ENCODE measurements around the gene RSPO3.
"Not testable (repeated sequence)": the region's sequence is repeated elsewhere in the genome, so short reads cannot be mapped to it uniquely, and the experiment has no call there.

The RSPO3 gene

DNA sequence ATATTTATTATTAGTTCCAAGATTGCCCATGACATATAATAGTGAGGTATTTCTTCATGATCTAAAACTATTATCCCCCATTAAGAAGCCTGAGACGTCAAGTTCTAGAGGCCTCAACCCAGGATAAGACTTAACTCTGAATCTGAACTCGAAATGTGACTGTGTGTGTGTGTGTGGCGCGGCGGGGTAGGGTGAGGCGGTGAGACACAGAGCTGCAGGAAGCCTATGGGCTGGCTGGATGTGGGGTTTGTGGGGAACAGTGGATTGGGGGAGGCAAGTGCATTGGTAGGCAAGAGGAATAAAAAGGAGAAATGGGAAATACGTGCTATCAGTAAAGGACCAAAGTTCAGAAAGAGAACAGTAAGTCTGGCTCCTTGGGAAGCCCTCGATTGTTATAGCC lies 81.6 kb downstream of the RSPO3 start:
- in situ Hi-C loops (cut with HindIII; ENCODE audit: low sequenced_read_pairs): no loop called here

DNA sequence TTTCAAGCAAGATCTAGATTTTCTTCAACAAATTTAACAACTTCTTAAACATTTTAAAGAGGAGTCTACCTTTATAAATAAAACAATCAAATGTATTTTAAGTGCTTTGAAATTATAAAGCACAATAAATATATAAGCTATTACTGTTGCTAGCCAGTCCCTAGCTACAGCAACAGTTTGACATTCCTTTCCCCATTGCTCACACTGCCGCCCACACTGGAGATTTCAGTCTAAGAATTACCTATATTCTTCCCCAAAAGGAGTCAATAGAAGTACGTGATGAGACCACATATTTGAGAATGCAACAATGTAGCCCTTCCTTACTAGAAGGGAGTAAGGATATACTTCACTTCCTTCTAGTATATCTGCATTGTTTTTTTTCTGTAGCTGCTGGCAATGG lies 82.8 kb downstream of the RSPO3 start:
- in situ Hi-C loops (cut with HindIII; ENCODE audit: low sequenced_read_pairs): no loop called here

DNA sequence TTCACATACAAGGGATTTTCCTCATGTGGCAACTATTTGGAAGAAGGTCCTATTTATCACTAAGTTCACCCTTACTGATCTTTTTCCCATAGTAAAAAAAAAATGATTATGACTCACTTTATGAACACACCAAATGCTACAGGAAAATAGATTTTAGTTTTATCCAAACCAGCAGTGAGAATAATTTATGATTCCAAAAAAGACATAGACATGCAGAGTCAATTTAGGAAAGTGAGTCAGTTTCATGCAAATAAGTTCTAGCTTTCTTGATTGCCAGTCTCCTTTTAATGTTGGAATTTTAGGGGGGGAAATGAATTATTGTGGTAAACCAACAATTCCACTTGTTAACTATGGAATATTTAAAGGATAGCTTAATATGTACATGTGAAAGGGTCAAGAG lies 84.2 kb downstream of the RSPO3 start:
- in situ Hi-C loops (cut with HindIII; ENCODE audit: low sequenced_read_pairs): no loop called here

DNA sequence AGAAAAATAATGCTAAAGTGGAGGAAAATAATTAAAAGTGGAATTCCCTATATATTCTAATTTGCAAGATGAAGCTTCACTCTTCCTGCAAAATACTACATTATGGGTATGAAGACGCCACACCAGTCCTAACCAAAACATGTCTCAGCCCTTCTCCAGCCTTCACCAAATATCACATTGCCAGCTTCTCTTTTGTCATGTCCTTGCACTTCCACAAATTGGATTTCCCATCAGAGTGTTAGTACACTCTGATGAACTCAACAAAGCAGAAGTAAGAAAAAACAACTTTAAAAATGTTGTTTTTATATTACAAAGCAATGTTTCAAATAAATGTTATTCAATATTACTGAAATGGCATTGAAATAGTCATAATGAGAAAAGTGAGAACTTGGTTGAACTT lies 85.8 kb downstream of the RSPO3 start:
- in situ Hi-C loops (cut with HindIII; ENCODE audit: low sequenced_read_pairs): no loop called here

DNA sequence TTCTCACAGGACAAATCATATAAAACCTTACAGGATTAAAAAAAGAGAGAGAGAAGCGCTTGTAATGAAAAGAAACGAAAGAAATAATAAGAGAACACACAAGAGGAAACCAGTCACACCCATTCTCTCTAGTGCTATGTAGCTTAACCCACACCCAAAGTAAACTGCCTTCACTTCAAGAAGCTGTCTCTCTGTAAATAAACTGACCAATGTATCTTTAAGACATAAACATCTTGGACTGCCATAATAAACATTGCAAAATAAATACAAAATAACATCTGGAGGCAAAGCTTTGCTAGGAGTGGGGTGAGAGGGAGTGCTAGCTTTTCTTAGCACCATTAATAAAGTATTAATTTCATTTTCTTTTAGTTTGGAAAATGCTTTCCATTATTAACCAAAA lies 86.6 kb downstream of the RSPO3 start:
- in situ Hi-C loops (cut with HindIII; ENCODE audit: low sequenced_read_pairs): no loop called here

DNA sequence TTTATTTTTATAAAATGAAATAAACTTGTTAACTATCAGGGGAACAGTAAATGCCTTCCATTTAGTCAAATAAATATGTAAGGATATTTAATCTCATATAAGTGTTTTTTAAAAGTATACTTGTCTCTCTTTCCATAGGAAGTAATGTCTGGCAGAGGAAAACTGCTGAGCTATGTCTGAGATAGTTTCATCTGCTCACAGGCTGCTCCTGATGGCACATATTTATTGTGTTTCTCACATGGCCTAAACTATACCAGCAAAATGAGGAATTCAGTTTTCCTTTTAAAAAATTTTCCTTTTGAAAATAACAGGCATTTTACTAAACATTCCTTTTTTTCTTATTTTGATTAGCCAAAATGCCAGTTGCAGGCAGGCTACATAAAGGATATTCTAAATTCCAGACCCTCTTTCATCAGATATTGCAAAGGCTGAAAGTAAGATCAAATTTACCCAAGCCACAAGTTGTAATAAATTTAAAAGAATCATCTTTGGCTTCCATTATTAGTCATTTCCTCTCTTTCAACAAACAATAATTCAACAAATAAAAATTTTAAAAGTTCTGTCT lies 88.1 kb downstream of the RSPO3 start:
- in situ Hi-C loops (cut with HindIII; ENCODE audit: low sequenced_read_pairs): no loop called here

DNA sequence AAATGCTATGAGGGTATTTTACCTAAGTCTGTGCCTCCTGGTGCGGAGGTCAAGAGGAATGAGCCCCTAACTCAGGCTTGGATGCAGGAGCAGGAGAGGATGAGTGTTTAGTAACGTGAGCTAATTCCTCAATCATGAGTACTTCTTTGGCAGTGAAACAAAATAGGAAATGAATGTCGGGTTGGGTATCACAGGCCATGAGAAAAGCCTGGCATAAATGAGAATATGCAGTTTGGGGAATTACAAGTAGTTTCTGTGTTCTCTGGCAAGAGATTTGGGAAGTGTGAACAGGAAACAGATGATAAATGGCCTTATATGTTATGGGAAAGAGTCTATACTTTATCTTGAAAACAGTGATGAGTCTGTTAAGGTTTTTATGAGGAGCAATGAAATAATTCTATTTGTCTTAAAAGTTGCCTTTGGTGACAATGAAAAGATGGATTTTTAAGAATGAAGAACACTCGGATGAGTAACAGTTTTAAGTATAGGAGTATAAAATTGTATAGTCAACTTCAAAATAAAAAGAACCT lies 89.2 kb downstream of the RSPO3 start:
- in situ Hi-C loops (cut with HindIII; ENCODE audit: low sequenced_read_pairs): no loop called here

DNA sequence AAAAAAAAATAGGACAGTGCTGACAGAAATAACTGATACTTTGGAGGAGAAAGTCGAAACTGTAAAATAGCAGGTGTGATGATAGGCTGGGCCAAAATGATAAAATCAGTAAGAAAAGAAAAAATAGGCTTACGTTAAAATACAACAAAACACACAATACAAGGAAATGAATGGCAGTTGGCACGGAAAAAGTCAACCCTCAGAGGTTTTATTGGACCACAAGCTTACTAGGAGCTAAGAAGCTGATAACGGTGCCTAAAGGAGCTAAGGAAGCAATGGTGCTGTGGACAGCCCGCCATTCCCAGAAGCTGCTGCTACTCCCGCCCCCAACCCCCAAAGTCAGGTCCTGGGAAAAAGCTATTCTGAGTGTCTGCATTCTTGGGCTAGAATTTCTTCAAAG lies 92.3 kb downstream of the RSPO3 start:
- in situ Hi-C loops (cut with HindIII; ENCODE audit: low sequenced_read_pairs): no loop called here

DNA sequence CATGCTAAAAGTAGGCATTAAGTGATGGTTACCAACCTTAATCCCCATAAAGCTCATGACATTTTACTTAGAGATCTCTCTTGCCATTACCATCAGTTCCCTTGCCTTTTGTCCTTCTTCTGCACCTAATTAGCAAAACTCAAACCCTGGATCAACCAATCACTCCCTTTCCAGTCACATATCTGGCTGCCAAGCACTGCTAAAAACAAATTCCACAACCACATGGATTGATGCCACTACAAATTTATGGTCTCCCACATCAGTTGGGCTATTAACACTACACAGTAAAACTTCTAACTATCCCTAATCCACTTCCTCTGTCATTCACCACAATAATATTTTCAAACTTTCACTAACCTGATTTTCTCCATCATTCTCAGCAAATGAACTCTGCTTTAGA lies 93.9 kb downstream of the RSPO3 start:
- in situ Hi-C loops (cut with HindIII; ENCODE audit: low sequenced_read_pairs): no loop called here

DNA sequence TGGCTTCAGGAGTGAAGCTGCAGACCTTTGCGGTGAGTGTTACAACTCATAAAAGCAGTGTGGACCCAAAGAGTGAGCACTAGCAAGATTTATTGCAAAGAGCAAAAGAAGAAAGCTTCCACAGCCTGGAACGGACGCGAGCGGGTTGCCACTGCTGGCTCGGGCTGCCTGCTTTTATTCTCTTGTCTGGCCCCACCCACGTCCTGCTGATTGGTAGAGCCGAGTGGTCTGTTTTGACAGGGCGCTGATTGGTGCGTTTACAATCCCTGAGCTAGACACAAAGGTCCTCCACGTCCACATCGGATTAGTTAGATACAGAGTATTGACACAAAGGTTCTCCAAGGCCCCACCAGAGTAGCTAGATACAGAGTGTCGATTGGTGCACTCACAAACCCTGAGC lies 95.6 kb downstream of the RSPO3 start:
- in situ Hi-C loops (cut with HindIII; ENCODE audit: low sequenced_read_pairs): not testable (repeated sequence)

DNA sequence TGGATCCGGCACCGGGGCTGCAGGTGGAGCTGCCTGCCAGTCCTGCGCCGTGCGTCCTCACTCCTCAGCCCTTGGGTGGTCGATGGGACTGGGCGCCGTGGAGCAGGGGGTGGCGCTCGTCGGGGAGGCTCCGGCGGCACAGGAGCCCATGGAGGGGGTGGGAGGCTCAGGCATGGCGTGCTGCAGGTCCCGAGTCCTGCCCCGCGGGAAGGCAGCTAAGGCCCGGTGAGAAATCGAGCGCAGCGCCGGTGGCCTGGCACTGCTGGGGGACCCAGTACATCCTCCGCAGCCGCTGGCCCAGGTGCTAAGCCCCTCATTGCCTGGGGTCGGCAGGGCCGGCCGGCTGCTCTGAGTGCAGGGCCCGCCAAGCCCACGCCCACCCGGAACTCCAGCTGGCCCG lies 96.1 kb downstream of the RSPO3 start:
- in situ Hi-C loops (cut with HindIII; ENCODE audit: low sequenced_read_pairs): not testable (repeated sequence)

DNA sequence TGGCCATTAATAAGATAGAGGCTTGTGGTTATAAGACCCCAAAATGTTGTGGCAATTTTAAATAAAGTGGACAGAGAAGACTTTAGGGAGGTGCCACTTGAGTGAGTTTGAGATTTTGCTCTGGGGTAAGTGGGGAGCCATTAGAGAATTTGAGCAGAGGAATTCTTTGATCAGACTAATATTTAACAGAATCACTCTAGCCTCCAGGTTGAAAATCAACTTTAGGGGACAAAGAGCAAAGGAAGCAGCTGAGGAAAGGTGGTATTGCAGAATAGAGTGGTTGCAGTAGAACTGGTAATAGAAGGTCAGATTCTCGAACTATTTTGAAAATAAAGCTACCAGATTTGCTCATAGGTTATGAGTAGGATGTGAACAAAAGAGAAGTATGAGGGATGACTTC lies 97.5 kb downstream of the RSPO3 start:
- in situ Hi-C loops (cut with HindIII; ENCODE audit: low sequenced_read_pairs): no loop called here

DNA sequence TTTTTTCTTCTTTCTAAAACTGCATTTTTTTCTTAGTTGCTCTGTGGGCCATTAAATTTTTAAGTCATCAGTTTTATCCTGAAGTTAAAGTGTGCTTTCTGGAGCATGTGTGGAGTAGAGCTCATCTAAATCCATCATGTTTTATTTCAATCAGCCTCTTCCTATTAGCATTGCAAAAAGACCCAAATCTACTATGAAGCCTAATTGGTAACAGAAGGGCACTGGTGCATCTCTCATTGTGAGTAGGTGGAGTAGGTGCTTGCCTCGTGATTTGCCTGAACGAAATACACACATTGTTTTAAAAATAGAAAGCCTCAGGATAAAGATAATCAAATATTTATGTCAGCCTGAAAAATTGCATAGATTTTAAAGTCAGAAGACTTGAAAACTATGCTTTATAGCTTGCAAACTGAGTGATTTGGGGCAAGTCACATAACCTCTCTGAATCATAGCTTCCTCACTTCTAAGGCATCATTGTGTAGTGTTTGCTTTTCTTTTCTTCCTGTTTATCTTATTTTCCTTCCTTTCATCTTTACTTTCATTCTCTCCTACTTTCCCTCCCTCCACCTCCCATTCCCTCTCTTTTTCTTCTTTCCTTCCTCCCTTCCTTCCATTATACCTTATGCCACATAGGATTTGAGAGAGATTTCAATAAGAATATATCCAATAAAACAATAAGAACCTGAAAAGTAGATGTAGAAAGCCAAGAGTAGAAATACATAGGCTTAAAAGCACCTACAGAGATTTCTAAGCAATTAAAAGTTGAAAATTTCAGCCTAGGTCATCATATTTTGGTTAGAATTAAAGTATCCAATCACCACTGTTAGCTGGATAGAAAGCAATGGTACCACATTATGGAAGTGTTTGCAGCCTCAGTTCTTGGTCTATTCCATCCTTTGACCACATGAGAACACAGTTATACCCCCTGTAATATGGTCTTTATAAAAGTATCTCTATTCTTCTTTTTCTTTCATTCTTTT lies 98.6 kb downstream of the RSPO3 start:
- in situ Hi-C loops (cut with HindIII; ENCODE audit: low sequenced_read_pairs): no loop called here

DNA sequence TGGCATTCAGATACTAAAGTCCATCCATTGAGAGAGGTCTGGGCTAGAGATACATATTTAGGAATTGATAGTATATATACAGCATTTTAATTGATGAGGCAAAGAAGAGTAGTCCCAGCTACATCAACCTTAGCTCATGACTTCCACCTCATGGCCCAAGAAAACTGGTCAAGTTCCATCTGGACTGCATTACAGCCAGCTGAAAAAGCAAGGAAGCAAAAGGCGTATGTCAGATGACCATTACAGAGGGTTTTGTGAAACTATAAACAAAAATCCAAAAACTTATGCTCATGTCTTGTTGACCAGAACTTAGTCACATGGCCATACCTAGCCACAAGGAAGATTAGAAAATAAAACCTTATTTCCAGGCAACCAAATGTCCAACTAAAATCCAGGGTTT lies 101.4 kb downstream of the RSPO3 start:
- in situ Hi-C loops (cut with HindIII; ENCODE audit: low sequenced_read_pairs): no loop called here

DNA sequence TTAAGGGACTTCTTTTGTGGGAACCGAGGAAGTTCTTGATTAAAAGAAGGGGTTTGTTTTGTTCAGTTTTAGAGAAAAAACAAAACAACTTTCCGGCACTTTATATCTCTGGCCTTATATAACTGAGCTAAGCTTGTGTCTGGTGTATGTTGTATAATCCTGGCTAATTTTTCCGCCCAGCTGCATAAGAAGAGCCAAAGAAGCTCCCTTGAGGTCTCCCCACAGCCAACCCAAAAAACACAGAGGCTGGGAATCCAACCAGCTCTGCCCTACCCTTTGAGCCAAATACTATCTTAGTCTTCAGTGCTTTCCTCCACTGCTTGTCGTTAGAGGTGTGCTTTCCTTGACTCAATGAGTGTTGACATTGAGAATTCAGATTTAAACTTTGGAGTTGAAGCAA lies 102.7 kb downstream of the RSPO3 start:
- in situ Hi-C loops (cut with HindIII; ENCODE audit: low sequenced_read_pairs): no loop called here

DNA sequence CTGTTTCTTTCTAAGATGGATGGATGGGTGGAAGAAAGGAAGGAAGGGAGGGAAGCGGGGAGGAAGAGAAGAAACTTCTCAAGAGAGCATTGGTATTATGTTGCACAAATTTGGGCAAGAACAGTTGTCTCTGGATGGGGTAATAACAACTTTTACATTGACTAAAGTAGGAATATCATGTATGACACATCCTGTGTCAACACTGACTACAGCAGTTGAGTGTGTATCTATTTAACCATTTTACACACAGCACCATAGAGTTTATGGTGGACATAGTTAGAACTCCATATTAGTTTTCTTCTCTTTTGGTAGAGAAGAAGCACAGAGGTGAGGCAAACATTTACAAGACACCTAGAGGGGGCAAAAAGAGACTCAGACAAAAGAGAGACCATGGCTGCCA lies 103.9 kb downstream of the RSPO3 start:
- in situ Hi-C loops (cut with HindIII; ENCODE audit: low sequenced_read_pairs): no loop called here

DNA sequence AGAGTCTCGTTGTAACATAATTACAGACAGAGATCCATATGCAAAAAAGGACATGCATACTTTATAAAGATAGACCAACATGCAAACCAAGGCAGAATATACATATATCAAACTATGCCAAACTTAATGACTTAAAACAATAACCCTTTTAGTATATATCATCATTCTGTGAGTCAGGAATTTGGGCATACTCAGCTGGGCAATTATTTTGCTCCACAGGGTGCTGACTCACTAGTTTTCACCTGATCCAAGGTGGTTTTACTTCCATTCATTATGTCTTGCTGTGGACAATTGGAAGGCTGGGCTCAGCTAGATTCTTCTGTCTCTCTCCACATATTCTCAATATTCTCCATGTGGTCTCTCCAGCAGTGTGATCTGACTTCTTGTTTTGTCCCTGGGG lies 107.0 kb downstream of the RSPO3 start:
- in situ Hi-C loops (cut with HindIII; ENCODE audit: low sequenced_read_pairs): no loop called here

DNA sequence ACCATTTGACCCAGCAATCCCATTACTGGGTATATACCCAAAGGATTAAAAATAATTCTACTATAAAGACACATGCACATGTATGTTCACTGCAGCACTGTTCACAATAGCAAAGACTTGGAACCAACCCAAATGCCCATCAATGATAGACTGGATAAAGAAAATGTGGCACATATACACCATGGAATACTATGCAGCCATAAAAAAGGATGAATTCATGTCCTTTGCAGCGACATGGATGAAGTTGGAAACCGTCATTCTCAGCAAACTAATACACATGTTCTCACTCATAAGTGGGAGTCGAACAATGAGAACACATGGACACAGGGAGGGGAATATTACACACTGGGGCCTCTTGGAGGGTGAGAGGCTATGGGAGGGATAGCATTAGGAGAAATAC lies 115.3 kb downstream of the RSPO3 start:
- in situ Hi-C loops (cut with HindIII; ENCODE audit: low sequenced_read_pairs): not testable (repeated sequence)

DNA sequence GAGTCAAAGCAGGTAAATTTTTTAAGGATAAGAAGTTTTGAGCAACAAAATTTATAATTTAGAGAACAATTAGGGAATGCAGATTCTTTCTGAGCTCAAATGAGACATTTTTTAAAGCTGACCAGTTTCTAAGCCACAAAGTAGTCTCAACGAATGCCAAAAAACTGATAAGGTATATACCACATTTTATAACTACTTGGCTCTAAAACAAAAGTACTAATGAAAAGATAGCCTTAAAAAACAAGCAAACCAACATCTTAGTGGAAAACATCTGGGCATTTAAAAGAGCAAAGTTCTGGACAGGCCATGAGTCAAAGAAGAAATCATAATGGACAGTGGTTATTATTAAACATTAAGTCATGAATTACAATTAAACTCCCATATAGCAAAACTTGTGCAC lies 125.0 kb downstream of the RSPO3 start:
- in situ Hi-C loops (cut with HindIII; ENCODE audit: low sequenced_read_pairs): no loop called here
